H54 (cell line): ENCODE results near the gene PCSK5.
A peak's percentile ranks its signal among the peaks of the same experiment; 100 is the strongest.
"Not testable (repeated sequence)": the region's sequence is repeated elsewhere in the genome, so short reads cannot be mapped to it uniquely, and the experiment has no call there.

Experiments used
- DNase-seq: peaks from one replicate; pipeline ENCODE4 v3.0.0; 2011; ENCODE audit warnings: low spot score, mixed read lengths; ENCODE audit not compliant: insufficient read length
- FAIRE-seq: peaks from 3 replicates; lab custom pipeline; 2011; peaks lifted over from hg19 to GRCh38; lab: Jason Lieb, UNC
- POLR2A ChIP-seq: IDR thresholded peaks from 2 replicates; pipeline ENCODE4 v1.6.1; 2011; ENCODE audit warnings: low read depth, mild to moderate bottlenecking, low read length

Gene PCSK5

DNA sequence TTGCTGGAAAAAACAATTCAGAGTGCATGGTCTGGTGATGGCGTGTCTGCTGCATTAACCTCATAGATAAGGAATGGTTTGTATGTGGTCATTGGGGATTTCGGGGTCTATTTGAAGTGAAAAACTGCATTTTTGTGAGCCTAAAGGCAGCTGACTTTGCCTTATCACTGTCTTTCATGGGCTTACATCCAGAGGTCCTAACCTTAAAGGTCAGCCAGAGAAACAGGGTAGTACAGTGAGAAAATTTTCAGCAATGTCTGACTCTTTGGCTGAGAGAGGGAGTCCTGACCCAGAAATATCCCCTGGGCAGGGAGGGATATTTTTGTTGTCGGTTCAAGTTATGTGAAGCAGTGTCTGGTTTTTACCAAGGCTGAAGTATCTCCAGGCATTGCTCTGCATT, 5.7 kb downstream of the PCSK5 start:
- no peak for TF ChIP-seq POLR2A
- DNase-seq (no peak), FAIRE-seq (no peak)

DNA sequence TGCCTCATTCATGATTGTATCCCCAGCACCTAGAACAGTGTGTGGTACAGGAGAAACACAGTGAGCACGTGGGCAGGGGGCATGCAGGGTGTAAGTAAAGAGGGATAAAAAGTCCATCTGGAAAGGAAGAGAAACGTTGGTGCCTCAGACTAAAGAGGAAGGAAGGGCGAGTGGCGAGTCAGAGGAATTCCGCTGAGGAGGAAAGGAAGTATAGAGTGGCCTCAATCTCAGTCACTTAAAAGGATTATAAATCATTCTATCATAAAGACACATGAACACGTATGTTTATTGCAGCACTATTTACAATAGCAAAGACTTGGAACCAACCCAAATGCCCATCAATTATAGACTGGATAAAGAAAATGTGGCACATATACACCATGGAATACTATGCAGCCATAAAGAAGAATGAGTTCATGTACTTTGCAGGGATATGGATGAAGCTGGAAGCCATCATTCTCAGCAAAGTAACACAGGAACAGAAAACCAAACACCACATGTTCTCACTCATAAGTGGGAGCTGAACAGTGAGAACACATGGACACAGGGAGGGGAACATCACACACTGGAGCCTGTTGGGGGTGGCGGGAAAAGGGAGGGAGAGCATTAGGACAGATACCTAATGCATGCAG, 10.5 kb downstream of the PCSK5 start:
- not testable (repeated sequence) for DNase-seq, FAIRE-seq

- DNase-seq = peak; percentile 39
- FAIRE-seq = peak; percentile 48
- TF ChIP-seq POLR2A = no peak
Observed at GRCh38 chr9:75903785-75904360, 13.4 kb downstream of the PCSK5 start.

- no peak for FAIRE-seq
- TF ChIP-seq POLR2A = no peak
Observed at GRCh38 chr9:75904364-75904763, 13.9 kb downstream of the PCSK5 start.

DNA sequence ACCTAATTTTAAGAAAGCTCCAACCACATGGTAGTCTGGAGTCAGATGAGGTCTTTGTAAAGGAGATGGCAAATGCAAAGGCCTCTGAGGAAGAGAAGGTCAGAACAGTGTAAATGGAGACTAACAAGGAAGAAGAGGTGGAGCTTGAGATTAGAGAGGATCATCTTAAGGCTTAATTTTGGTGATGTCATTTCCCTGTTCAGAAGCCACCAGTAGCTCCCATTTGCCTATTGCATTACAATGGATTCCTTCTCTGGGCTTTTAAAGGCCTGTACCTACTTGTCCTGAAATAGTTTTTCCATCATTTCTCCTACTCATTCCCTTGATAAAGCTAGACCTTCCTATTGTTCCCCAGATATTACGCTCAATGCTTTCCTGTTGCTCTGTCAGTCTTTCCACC, 16.1 kb downstream of the PCSK5 start:
- TF ChIP-seq POLR2A = no peak
- DNase-seq (no peak), FAIRE-seq (no peak)

More at GRCh38 chr9:75904364-75904763, 13.9 kb downstream of the PCSK5 start:
- no peak for DNase-seq

- DNase-seq (no peak), FAIRE-seq (no peak)
- TF ChIP-seq POLR2A = no peak
Observed at GRCh38 chr9:75907329-75907728, 16.9 kb downstream of the PCSK5 start.

GRCh38 chr9:75907923-75908322, 17.4 kb downstream of the PCSK5 start:
- no peak for DNase-seq
- FAIRE-seq = no peak
- TF ChIP-seq POLR2A = no peak

DNA sequence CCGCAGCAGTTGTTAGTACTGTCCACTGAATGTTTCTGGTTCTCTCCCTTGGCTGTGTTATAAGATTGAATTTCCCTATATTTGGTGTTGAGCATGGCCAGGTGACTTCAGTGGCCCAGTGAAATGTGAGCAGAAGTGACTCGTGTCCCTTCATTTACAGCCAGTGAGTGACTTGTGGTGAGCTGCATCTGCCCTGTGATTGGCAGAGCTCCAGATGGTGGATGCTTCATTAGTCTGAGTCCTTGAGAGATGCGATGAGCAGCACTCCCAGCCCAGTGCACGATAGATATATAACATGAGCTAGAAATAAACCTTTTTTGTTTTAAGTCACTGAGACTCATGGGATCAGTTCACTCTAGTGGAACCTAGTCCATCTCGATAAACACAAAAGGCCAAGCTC, 19.3 kb downstream of the PCSK5 start:
- TF ChIP-seq POLR2A = no peak
- DNase-seq = no peak
- no peak for FAIRE-seq

DNA sequence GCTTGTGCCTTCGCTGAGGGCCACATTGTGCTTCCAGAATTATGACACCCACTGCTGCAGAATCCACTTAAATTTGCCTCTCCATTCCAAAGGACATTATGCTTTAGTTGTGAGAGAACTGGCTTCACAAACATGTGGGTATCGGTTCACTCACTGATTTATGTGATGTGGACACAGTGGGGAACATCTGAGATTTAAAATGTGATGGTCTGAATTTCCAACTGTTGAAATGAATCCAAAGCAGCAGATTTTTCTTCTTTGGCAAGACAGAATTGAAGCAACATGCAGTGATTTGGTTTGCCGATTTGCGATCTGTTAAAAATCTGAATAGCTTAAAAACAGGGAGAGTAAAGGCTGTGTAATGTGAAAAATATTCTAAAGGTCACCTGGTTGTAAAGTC, 20.3 kb downstream of the PCSK5 start:
- FAIRE-seq (no peak), DNase-seq (no peak)
- no peak for TF ChIP-seq POLR2A

DNA sequence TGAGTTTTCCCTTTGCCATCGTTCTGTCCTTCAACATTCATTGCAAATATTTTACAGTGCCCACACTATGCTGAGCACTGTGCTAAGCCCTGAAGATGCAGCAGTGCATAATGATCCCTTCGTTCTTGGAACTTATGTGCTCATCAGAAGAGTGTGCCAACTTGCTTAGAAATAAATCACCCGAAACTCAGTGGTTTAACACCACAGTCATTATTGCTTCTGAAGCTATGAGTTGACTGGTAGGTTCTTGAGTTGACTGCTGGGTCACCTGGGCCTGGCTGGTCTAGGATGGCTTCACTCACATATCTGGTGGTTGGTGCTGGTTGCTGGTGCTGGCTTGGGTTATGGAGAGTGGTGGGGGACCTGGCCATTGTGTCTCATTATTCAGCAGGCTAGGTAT, 20.9 kb downstream of the PCSK5 start:
- FAIRE-seq (no peak), DNase-seq (no peak)
- TF ChIP-seq POLR2A = no peak

- FAIRE-seq (no peak), DNase-seq (no peak)
- no peak for TF ChIP-seq POLR2A
Observed at GRCh38 chr9:75912951-75913350, 22.5 kb downstream of the PCSK5 start.

DNA sequence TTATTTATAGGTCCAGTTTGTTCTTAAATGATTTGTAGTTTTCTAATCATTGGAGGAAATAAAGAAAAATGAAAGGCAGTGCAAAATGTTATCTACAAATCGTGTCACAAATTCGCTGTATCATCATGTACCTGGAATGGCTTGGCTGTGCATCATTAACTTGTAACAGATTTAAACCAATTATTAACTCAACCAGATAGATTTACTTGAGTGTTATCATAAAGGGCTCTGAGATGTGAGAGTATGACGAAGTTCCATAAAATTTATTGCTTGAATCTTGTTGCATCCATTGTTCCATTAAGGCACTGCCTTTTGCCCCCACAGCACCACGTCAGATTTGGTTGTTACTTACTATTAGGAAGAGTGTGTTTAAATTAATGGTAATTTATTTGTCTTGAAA, 23.5 kb downstream of the PCSK5 start:
- no peak for FAIRE-seq
- DNase-seq = no peak
- no peak for TF ChIP-seq POLR2A

DNA sequence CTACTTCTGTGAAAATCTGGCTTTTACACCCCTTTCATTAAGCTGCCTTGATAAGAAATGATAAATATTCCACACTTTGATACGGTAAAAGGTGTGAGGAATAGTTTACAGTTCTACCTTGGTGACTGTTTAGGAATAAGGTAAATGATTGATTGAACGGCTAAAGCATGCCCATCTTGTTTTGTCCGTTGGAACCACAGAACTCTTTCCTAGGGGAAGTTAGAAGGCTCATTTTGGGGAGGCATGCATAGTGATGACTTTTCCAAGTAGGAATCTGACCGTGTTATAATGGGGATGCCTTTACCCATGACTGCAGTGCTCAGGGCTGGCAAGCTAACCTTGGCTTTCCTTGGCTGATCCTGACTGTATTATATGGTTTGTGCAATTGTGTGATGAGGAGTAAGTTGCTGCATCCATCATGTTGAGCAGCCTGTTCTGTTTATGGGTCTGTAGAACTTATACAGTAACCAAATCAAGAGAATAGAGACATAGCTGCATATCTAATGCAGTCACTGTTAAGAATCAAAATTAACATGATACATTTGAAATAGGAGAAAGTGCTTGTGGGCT, 24.5 kb downstream of the PCSK5 start:
- TF ChIP-seq POLR2A = no peak

DNA sequence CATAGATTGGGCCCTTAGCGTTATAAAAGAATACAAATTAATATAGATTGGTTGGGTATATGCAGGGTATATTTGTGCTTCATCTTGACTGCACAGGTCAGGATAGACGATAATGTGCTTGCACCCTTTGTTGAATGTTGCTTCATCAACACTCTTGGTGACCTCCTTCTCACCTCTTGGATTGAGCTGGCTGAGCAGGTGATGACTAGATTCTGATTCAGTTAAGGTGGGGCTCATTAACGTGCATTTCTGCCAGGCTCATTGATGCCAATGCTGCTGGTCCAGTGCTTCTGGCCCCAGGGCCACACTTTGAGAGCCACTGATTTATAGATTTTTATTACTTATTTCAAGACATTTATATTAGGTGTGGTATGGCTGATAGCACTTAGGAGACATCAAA, 27.7 kb downstream of the PCSK5 start:
- no peak for TF ChIP-seq POLR2A
- no peak for DNase-seq
- no peak for FAIRE-seq

More for the DNA sequence above, 24.5 kb downstream of the PCSK5 start:
- FAIRE-seq = no peak
- no peak for DNase-seq

GRCh38 chr9:75918909-75919308, 28.4 kb downstream of the PCSK5 start:
- DNase-seq = no peak
- TF ChIP-seq POLR2A = no peak

More at GRCh38 chr9:75918909-75919308, 28.4 kb downstream of the PCSK5 start:
- FAIRE-seq = no peak
